OCI-LY7 (cell line): ENCODE measurements around the gene FST.

Experiments used
- CTCF ChIP-seq: fragments of 200-600 bp; sonication (generic); conservative IDR thresholded peaks from 2 replicates; pipeline ENCODE4 v1.5.1; 2014; ENCODE audit warnings: mild to moderate bottlenecking, antibody characterized with exemption, low read length, moderate library complexity, mixed read lengths
- EZH2phosphoT487 ChIP-seq: fragments of 200-600 bp; sonication (generic); IDR thresholded peaks from 2 replicates; pipeline ENCODE4 v1.6.1; 2018; ENCODE audit warnings: low read depth, borderline replicate concordance, mild to moderate bottlenecking, mixed run types, antibody characterized with exemption, low read length, moderate library complexity, mixed read lengths

GRCh38 chr5:53481887-53482716 is 1.7 kb downstream of the FST start:
- TF ChIP-seq CTCF = no peak
- no peak for TF ChIP-seq EZH2phosphoT487
